Trophoblast cell (in vitro differentiated cells and primary cell): Measurements from ENCODE around the gene AIPL1.

Experiments used
- DNase-seq, 2 donors: peaks; one replicate each; pipeline ENCODE4 v3.0.0-alpha.2; 2016
- H2AFZ ChIP-seq: 2 replicates; pipeline ENCODE4 v1.6.1; 2013; ENCODE audit warnings: low read length, moderate library complexity, mild to moderate bottlenecking; ENCODE audit not compliant: insufficient read depth, poor library complexity
- H2AK5ac ChIP-seq: 2 replicates; pipeline ENCODE4 v1.6.1; 2013; ENCODE audit warnings: mild to moderate bottlenecking, low read length
- H2BK120ac ChIP-seq: 2 replicates; pipeline ENCODE4 v1.6.1; 2013; ENCODE audit warnings: low read length, mild to moderate bottlenecking, moderate library complexity; ENCODE audit not compliant: insufficient read depth, poor library complexity
- H2BK12ac ChIP-seq: 2 replicates; pipeline ENCODE4 v1.6.1; 2013; ENCODE audit warnings: mild to moderate bottlenecking, low read length, moderate library complexity
- H2BK5ac ChIP-seq: 2 replicates; pipeline ENCODE4 v1.6.1; 2013; ENCODE audit warnings: low read length, low read depth, moderate library complexity, mild to moderate bottlenecking; ENCODE audit not compliant: poor library complexity
- H3K14ac ChIP-seq: 2 replicates; pipeline ENCODE4 v1.6.1; 2013; ENCODE audit warnings: mild to moderate bottlenecking, low read length
- H3K18ac ChIP-seq: 2 replicates; pipeline ENCODE4 v1.6.1; 2013; ENCODE audit warnings: mild to moderate bottlenecking, low read length
- H3K23ac ChIP-seq: 2 replicates; pipeline ENCODE4 v1.6.1; 2013; ENCODE audit warnings: low read length
- H3K27ac ChIP-seq: 2 replicates; pipeline ENCODE4 v1.5.1; 2013; ENCODE audit warnings: low read depth, mild to moderate bottlenecking, inconsistent platforms, low read length, moderate library complexity
- H3K27me3 ChIP-seq: 2 replicates; pipeline ENCODE4 v1.6.1; 2013; ENCODE audit warnings: inconsistent platforms, mild to moderate bottlenecking, low read length, moderate library complexity; ENCODE audit not compliant: insufficient read depth
- H3K36me3 ChIP-seq, 2 experiments: 1 replicate in 1 of 2; 2 replicates in 1 of 2; pipeline ENCODE4 v1.6.1; 2013; ENCODE audit warnings: low read length in 2 of 2, mild to moderate bottlenecking in 2 of 2, moderate library complexity in 1 of 2; ENCODE audit not compliant: insufficient read depth in 2 of 2, control insufficient read depth in 1 of 2
- H3K4ac ChIP-seq: 2 replicates; pipeline ENCODE4 v1.6.1; 2013; ENCODE audit warnings: low read depth, mild to moderate bottlenecking, low read length, moderate library complexity
- H3K4me1 ChIP-seq, 2 experiments: 1 replicate in 1 of 2; 2 replicates in 1 of 2; pipeline ENCODE4 v1.6.1; 2013; ENCODE audit warnings: low read length in 2 of 2, mild to moderate bottlenecking in 2 of 2, moderate library complexity in 1 of 2; ENCODE audit not compliant: insufficient read depth in 2 of 2, control insufficient read depth in 1 of 2
- H3K4me2 ChIP-seq: 2 replicates; pipeline ENCODE4 v1.6.1; 2013; ENCODE audit warnings: inconsistent platforms, mild to moderate bottlenecking, low read length, moderate library complexity
- H3K4me3 ChIP-seq: 2 replicates; pipeline ENCODE4 v1.5.1; 2013; ENCODE audit warnings: mild to moderate bottlenecking, low read depth, low read length, inconsistent platforms
- H3K79me1 ChIP-seq: one replicate; pipeline ENCODE4 v1.6.1; 2013; ENCODE audit warnings: low read length
- H3K79me2 ChIP-seq: 2 replicates; pipeline ENCODE4 v1.6.1; 2013; ENCODE audit warnings: low read length, mild to moderate bottlenecking; ENCODE audit not compliant: control insufficient read depth, insufficient read depth, poor library complexity
- H3K9ac ChIP-seq: 2 replicates; pipeline ENCODE4 v1.6.1; 2013; ENCODE audit warnings: mild to moderate bottlenecking, low read length
- H3K9me3 ChIP-seq: 2 replicates; pipeline ENCODE4 v1.6.1; 2013; ENCODE audit warnings: low read depth, mild to moderate bottlenecking, control low read depth, inconsistent platforms, low read length; ENCODE audit not compliant: insufficient read depth
- H4K12ac ChIP-seq: 2 replicates; pipeline ENCODE4 v1.6.1; 2013; ENCODE audit warnings: low read depth, mild to moderate bottlenecking, low read length, moderate library complexity
- H4K8ac ChIP-seq: 2 replicates; pipeline ENCODE4 v1.6.1; 2013; ENCODE audit warnings: low read depth, mild to moderate bottlenecking, low read length, moderate library complexity
- H4K91ac ChIP-seq: one replicate; pipeline ENCODE4 v1.6.1; 2013; ENCODE audit warnings: low read depth, mild to moderate bottlenecking, low read length, moderate library complexity
- WGBS: extraction: QIAGEN DNeasy Blood & Tissue Kit; methylation state at CpG from one replicate; pipeline ENCODE4 v1.1.7; 2013; ENCODE audit warnings: missing lambda C conversion rate; ENCODE audit not compliant: insufficient read length, insufficient coverage; ENCODE audit errors: extremely low coverage; 5-methylcytosine and 5-hydroxymethylcytosine counted together

The AIPL1 gene

GRCh38 chr17:6444571-6445335 is 9.8 kb upstream of the AIPL1 start:
- Histone ChIP-seq H3K18ac (no peak overlapping the region), H3K23ac (no peak overlapping the region), H2BK120ac (no peak overlapping the region), H3K4me2 (peak overlapping the region; percentile 95), H3K9ac (peak overlapping the region; percentile 38), H2AFZ (peak overlapping the region; percentile 85), H3K9me3 (no peaks in the 10 kb centered on the region), H3K79me2 (peaks cover 2% of the 10 kb centered on the region), H3K79me1 (peaks cover 5% of the 10 kb centered on the region), H3K36me3 (peaks cover 12 to 15% of the 10 kb centered on the region in 2 experiments), H3K4me3 (peak overlapping the region; percentile 76), H4K8ac (peak overlapping the region; percentile 36), H4K91ac (peak overlapping the region; percentile 32), H2BK12ac (no peak overlapping the region), H3K14ac (no peak overlapping the region), H4K12ac (peak overlapping the region; percentile 31), H2AK5ac (no peak overlapping the region), H2BK5ac (no peak overlapping the region), H3K4ac (no peak overlapping the region), H3K27ac (no peak overlapping the region), H3K4me1 (peaks cover 9% of the 10 kb centered on the region in 2 experiments), H3K27me3 (no peaks in the 10 kb centered on the region)
- WGBS, result no CpG with 5 or more reads among the region's 36 CpGs
- no peak for DNase-seq

- peak within 1 kb of the TSS; percentile 82 for H2BK120ac ChIP-seq
- no peak within 1 kb of the TSS for H3K23ac ChIP-seq
- H2AK5ac ChIP-seq, result no peak within 1 kb of the TSS
- peak within 1 kb of the TSS; percentile 99 for H2AFZ ChIP-seq
- H3K9ac ChIP-seq, result peak within 1 kb of the TSS; percentile 42
- H3K4me3 ChIP-seq, result peak within 1 kb of the TSS; percentile 76
- peak within 1 kb of the TSS; percentile 95 for H3K4me2 ChIP-seq
- H4K8ac ChIP-seq, result peak within 1 kb of the TSS; percentile 96
- peak within 1 kb of the TSS; percentile 90 for H3K14ac ChIP-seq
- no peaks in the 10 kb centered on the region for H3K9me3 ChIP-seq
- H2BK5ac ChIP-seq, result peak within 1 kb of the TSS; percentile 74
- H2BK12ac ChIP-seq, result peak within 1 kb of the TSS; percentile 20
- H3K27ac ChIP-seq, result peak within 1 kb of the TSS; percentile 77
- H4K12ac ChIP-seq, result peak within 1 kb of the TSS; percentile 94
- peak; percentile 50 to 61 for DNase-seq
- H3K27me3 ChIP-seq, result no peaks in the 10 kb centered on the region
- H3K18ac ChIP-seq, result peak within 1 kb of the TSS; percentile 86
- H4K91ac ChIP-seq, result peak within 1 kb of the TSS; percentile 81
- peaks cover 2% of the 10 kb centered on the region for H3K79me2 ChIP-seq
- H3K4me1 ChIP-seq, result peaks cover 9% of the 10 kb centered on the region in 2 experiments
- WGBS, result no CpG with 5 or more reads among the region's 62 CpGs
- peaks cover 5% of the 10 kb centered on the region for H3K79me1 ChIP-seq
- H3K4ac ChIP-seq, result peak within 1 kb of the TSS; percentile 21
- peaks cover 8 to 12% of the 10 kb centered on the region in 2 experiments for H3K36me3 ChIP-seq
Measured at GRCh38 chr17:6443692-6444570, 9.0 kb upstream of the AIPL1 start, which contains the start of gene PIMREG. Gene PIMREG (plus strand): TSS chr17:6444455. CDS start chr17:6445111, 656 bp downstream.

GRCh38 chr17:6442775-6443174 is 7.9 kb upstream of the AIPL1 start:
- no peak overlapping the region for H2BK12ac ChIP-seq
- no peak overlapping the region for H3K4me3 ChIP-seq
- no peak overlapping the region for H3K9ac ChIP-seq
- H3K9me3 ChIP-seq, result no peaks in the 10 kb centered on the region
- no peak overlapping the region for H3K4me2 ChIP-seq
- DNase-seq, result no peak
- H4K91ac ChIP-seq, result no peak overlapping the region
- no peak overlapping the region for H2AFZ ChIP-seq
- peaks cover 2% of the 10 kb centered on the region for H3K79me2 ChIP-seq
- no peak overlapping the region for H4K12ac ChIP-seq
- no peak overlapping the region for H3K23ac ChIP-seq
- H2BK5ac ChIP-seq, result no peak overlapping the region
- H3K27ac ChIP-seq, result no peak overlapping the region
- H3K36me3 ChIP-seq, result peaks cover 6 to 9% of the 10 kb centered on the region in 2 experiments
- no peak overlapping the region for H2BK120ac ChIP-seq
- no peak overlapping the region for H4K8ac ChIP-seq
- no CpG with 5 or more reads among the region's 6 CpGs for WGBS
- H3K27me3 ChIP-seq, result no peaks in the 10 kb centered on the region
- H3K18ac ChIP-seq, result no peak overlapping the region
- no peak overlapping the region for H3K14ac ChIP-seq
- H2AK5ac ChIP-seq, result no peak overlapping the region
- peaks cover 9% of the 10 kb centered on the region in 2 experiments for H3K4me1 ChIP-seq
- H3K4ac ChIP-seq, result no peak overlapping the region
- H3K79me1 ChIP-seq, result peaks cover 5% of the 10 kb centered on the region

DNA sequence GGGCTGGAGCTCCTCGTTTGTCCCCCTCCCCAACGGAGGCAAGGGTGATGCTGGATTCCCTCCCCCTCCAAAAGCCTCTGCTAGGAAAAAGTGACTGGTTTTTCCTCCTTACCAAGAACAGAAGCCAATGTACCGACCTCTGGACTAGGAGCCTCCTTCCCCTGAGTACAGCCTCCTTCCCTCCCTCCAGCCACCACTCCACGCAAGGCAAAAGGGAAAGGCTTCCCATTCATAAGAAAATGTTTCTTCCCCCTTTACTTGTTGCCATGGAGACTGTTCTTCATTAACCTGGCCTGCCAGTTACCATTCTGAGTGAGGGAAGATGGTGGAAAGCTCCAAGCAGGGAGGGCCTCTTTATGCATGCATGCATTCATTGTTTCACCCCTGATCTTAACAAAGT is 5.0 kb upstream of the AIPL1 start:
- no peak for DNase-seq
- Histone ChIP-seq H3K4me3 (no peak overlapping the region), H2BK12ac (no peak overlapping the region), H4K12ac (no peak overlapping the region), H3K9me3 (no peaks in the 10 kb centered on the region), H2BK5ac (no peak overlapping the region), H2AFZ (no peak overlapping the region), H3K23ac (no peak overlapping the region), H3K79me1 (peaks cover 5% of the 10 kb centered on the region), H3K18ac (no peak overlapping the region), H4K91ac (no peak overlapping the region), H2AK5ac (no peak overlapping the region), H3K14ac (no peak overlapping the region), H2BK120ac (no peak overlapping the region), H3K27me3 (no peaks in the 10 kb centered on the region), H3K79me2 (peaks cover 2% of the 10 kb centered on the region), H3K27ac (no peak overlapping the region), H3K4me1 (peaks cover 8 to 9% of the 10 kb centered on the region in 2 experiments), H4K8ac (no peak overlapping the region), H3K4me2 (no peak overlapping the region), H3K36me3 (no peaks in the 10 kb centered on the region), H3K9ac (no peak overlapping the region), H3K4ac (no peak overlapping the region)
- WGBS, result no CpG with 5 or more reads among the region's 4 CpGs
